NCI-H526 (cell line): Measurements from ENCODE around the gene TERC.
"Not testable (repeated sequence)": the region's sequence is repeated elsewhere in the genome, so short reads cannot be mapped to it uniquely, and the experiment has no call there.

Experiments used
- DNase-seq, 2 experiments: peaks; one replicate each; lab custom pipeline; 2025; lab: John Stamatoyannopoulos, UW

TERC gene

GRCh38 chr3:169771497-169772304, 6.8 kb upstream of the TERC start:
- DNase-seq: peak; percentile 91 to 92

- DNase-seq: peak; percentile 82 to 92
These were observed 4.7 kb upstream of the TERC start, which contains the start of gene ACTRT3 for GRCh38 chr3:169769287-169770181. TSS of gene ACTRT3 (minus strand) at chr3:169769561. CDS start at chr3:169769520, 41 bp downstream.

DNA sequence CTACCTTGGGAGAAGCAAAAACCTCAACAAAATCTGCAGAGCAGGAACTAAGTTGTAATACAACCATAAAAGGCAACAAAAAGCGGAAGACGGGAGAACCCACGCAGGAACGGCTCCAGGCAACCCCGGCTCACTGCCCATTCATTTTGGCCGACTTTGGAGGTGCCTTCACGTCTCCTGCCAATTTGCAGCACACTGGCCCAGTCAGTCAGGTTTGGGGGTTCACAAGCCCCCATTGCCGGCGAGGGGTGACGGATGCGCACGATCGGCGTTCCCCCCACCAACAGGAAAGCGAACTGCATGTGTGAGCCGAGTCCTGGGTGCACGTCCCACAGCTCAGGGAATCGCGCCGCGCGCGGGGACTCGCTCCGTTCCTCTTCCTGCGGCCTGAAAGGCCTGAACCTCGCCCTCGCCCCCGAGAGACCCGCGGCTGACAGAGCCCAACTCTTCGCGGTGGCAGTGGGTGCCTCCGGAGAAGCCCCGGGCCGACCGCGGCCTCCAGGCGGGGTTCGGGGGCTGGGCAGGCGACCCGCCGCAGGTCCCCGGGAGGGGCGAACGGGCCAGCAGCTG, 463 bp downstream of the TERC start:
- DNase-seq: peak; percentile 16 to 82

DNA sequence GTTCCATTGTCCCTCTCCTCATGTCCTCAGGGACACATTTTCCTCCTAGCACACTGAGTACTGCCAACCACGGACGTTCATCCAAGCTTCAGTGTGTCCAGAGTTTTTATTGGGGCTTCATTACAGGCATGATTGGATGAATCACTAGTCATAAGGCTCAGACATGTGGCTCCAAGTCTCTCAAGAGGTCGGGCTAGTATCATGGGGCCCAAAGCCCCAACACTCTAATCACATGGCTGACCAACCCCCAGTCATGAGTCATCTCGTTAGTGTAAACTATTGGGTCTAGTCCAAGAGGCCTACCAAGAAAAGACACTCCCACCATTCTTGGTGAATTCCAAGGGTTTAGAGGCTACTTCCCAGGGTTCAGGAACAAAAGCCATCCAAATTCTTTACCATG, 4.4 kb downstream of the TERC start:
- DNase-seq: no peak

GRCh38 chr3:169759256-169759655, 5.6 kb downstream of the TERC start:
- no peak for DNase-seq

DNA sequence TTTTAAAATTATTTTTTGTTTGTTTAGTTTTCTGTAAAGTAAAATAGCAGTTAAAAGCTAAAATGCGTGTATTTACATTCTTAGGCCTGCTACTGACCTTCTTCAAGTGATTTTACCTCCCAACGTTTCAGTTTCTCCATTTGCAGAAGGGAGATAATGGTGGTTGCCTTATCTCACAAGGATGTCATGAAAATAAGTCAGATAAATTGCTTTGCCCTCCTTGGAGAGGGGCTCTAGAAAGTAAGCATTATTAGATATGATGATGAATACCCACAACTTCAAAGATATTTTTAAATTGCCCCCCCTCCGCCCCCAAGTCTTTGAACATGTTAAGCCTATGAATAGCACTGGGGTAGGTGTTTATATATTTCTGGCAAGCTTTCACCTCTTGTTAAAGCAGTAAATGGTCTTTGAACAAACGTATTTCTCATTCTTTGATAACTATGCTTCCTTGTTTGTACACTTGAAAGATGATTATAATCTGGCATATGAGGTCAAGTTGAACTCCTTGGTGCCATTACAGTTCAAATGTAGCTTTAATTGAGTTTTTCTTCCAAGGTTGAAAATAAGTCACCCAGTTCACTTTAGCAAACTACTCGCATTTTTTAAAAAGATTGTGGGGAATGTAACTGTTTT, 6.4 kb downstream of the TERC start:
- no peak for DNase-seq

GRCh38 chr3:169755488-169755887, 9.4 kb downstream of the TERC start:
- DNase-seq: no peak

DNA sequence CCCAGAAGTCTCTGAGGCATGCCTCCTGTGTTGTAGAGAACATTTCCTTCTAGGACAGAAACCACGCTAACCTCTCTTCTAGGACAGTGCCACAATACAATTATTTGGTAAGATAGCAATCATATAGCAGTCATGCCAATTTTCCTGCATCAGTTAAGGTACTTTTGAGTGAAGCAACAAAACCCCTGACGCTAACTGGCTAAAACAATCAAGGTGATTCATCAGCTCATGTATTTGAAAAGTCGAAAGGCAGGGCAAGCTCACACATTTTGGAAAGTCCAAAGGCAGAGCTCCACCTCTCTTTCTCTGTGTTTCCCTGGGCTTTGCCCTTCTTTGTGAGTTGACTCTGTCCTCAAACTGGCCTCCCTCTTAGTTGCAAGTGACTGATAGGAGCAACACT, 10.1 kb downstream of the TERC start:
- DNase-seq: no peak

DNA sequence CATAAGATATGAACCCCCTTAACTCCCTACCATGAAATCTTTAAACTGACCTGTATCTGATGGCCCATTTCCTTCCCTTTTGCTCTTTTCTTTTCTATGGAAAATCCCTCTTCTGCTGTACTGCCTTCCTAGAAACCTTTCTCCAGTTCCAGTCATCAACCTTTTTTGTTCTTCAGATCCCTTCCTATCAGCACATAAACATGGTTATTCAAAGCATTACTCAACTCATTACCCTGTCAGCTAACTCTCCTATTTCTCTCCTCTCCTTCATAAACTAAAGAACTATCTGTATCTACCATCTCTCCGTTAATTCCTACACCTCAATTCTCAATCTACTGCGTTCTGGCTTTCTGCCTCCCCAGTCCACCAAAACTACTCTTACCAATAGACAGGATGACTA, 13.0 kb downstream of the TERC start:
- DNase-seq: no peak

DNA sequence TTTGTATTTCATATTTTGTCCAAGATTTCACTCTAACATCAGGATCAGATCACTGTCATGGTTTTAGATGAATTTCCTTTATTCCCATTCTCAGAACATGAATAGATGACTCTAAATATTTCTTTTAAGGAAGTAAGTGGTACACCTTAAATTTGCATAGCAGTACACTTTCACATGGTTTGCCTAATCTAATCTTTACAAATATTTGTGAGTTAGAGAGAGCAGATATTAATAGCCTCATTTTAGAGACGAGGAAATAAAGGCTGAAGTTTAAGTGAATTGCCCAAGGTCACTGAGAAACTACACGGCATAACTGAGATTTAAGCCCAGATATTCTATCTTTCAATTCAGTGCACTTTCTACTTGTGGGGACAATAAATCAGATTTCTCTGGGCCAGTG, 14.2 kb downstream of the TERC start:
- DNase-seq: no peak

DNA sequence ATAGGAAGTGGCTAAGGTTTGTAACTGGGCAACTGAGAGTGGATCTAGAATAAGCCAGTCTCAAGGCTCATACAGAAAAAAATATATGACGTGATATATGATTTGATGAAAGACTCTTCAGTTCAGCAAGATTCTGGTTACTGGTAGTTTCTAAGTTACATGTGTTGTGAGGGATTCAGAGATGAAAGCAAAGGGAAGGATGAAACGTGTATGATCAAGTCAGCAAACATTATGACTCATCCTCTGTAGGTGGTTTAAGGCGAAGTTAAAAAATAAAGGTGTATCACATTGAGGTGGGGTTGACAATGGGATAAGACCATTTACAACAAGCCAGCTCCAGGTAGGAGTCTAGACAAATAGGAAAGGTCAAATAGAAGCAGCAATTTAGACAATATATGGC, 16.2 kb downstream of the TERC start:
- no peak for DNase-seq

GRCh38 chr3:169746924-169747323, 17.9 kb downstream of the TERC start:
- DNase-seq: no peak

GRCh38 chr3:169744366-169745054, 20.4 kb downstream of the TERC start:
- DNase-seq: peak in 1 of 2 experiments; percentile 33

DNA sequence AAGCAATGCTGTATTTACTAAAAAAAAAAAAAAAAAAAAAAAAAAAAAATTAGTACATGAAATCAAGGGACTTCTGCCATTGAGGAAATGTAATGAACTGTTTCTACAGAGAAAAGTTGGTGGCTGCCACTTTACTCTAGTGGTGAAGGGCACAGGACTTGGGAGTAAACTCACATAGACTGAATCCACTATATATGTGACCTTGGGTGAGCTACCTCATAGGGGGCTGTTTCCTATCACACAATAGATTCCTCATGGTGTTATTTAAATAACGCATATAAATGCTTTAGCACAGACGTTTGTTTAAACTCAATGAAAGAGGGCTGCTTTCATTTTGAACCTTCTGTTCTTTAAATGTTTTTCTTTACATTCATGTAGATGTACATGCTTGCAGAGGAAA, 25.8 kb downstream of the TERC start:
- DNase-seq: no peak

GRCh38 chr3:169731857-169732256, 33.0 kb downstream of the TERC start:
- not testable (repeated sequence) for DNase-seq

DNA sequence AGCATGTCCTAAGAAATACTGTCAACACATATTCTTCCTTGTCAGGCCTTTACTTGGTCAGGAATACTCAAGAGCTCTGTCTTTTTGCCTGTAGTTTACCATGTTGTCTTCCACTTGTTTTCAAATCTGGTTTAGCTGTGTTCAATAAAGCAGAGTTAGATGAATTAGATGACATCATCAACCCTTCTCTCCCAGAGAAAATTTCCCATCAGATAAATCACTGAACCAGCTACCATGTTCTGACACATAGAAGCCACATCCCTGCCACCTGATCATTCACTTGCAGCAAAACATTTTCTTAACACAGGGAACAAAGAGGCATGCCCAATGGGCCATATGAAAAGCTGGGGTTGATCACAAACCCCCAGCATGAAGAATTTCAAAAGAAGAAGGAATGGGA, 42.1 kb downstream of the TERC start:
- DNase-seq: no peak

DNA sequence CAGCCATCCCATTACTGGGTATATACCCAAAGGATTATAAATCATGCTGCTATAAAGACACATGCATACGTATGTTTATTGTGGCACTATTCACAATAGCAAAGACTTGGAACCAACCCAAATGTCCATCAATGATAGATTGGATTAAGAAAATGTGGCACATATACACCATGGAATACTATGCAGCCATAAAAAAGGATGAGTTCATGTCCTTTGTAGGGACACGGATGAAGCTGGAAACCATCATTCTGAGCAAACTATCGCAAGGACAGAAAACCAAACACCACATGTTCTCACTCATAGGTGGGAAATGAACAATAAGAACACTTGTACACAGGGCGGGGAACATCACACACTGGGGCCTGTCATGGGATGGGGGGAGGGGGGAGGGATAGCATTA, 46.4 kb downstream of the TERC start:
- DNase-seq: not testable (repeated sequence)
